ENCODE results near the gene DAPK2. TPM values are rescaled to one million over a fixed set of nuclear protein-coding genes. Genes with fewer than 3 reads are reported as not detected.

Gene DAPK2
- total RNA-seq, 1 experiment from 2014 or later = 1.4 TPM

- H4K20me1 ChIP-seq (ENCODE audit: low read length) = no peaks in the 10 kb centered on the region
- DNase-seq = no peak
- no peaks in the 10 kb centered on the region for H3K4me1 ChIP-seq (ENCODE audit: insufficient read depth, low read length)
- no peaks in the 10 kb centered on the region for H3K36me3 ChIP-seq (ENCODE audit: low read depth, low read length)
- intact Hi-C loops (cut with micrococcal nuclease) = no loop called here
- no peaks in the 10 kb centered on the region for H3K79me2 ChIP-seq (ENCODE audit: low read length)
- H3K9ac ChIP-seq (ENCODE audit: low read length) = no peak overlapping the region
- TF ChIP-seq EZH2 (IDR thresholded peaks at IDR 0.05; ENCODE audit: low read length, unreplicated experiment) (no peak), CTCF (conservative IDR thresholded peaks at IDR 0.05; ENCODE audit: low read depth, low read length) (no peak), EZH2phosphoT487 (IDR thresholded peaks at IDR 0.05; ENCODE audit: borderline replicate concordance, low read length) (no peak)
- ATAC-seq = no peak
- no peak overlapping the region for H3K4me2 ChIP-seq (ENCODE audit: low read length)
- no peak overlapping the region for H3K4me3 ChIP-seq (ENCODE audit: low read length)
- no peaks in the 10 kb centered on the region for H3F3A ChIP-seq (ENCODE audit: low read length, unreplicated experiment)
- H2AFZ ChIP-seq (ENCODE audit: low read length) = no peak overlapping the region
- ChIA-PET POLR2A (ENCODE audit: unreplicated experiment) (no interaction called here), CTCF (no interaction called here)
- BruUV-seq (replicated peaks) = no TSS peak
- no peak overlapping the region for H3K27ac ChIP-seq (ENCODE audit: low read length)
- no peaks in the 10 kb centered on the region for H3K27me3 ChIP-seq (ENCODE audit: low read length)
- H3K9me2 ChIP-seq (replicated peaks; ENCODE audit: low read length) = no peaks in the 10 kb centered on the region
- no peaks in the 10 kb centered on the region for H3K9me3 ChIP-seq (ENCODE audit: low read length)
These were observed 75.5 kb downstream of the DAPK2 start for GRCh38 chr15:63970621-63971426.

- ATAC-seq (no peak), DNase-seq (no peak)
- no peaks in the 10 kb centered on the region for H3K4me1 ChIP-seq (ENCODE audit: insufficient read depth, low read length)
- no peak overlapping the region for H3K9ac ChIP-seq (ENCODE audit: low read length)
- no peak for TF ChIP-seq CTCF (conservative IDR thresholded peaks at IDR 0.05; ENCODE audit: low read depth, low read length)
- no peak for TF ChIP-seq EZH2phosphoT487 (IDR thresholded peaks at IDR 0.05; ENCODE audit: borderline replicate concordance, low read length)
- TF ChIP-seq EZH2 (IDR thresholded peaks at IDR 0.05; ENCODE audit: low read length, unreplicated experiment) = no peak
- H4K20me1 ChIP-seq (ENCODE audit: low read length) = no peaks in the 10 kb centered on the region
- intact Hi-C loops (cut with micrococcal nuclease) = no loop called here
- no peaks in the 10 kb centered on the region for H3K36me3 ChIP-seq (ENCODE audit: low read depth, low read length)
- H3K9me2 ChIP-seq (replicated peaks; ENCODE audit: low read length) = no peaks in the 10 kb centered on the region
- H3K79me2 ChIP-seq (ENCODE audit: low read length) = no peaks in the 10 kb centered on the region
- no peak overlapping the region for H3K27ac ChIP-seq (ENCODE audit: low read length)
- BruUV-seq (replicated peaks) = no TSS peak
- H3K9me3 ChIP-seq (ENCODE audit: low read length) = no peaks in the 10 kb centered on the region
- H3K27me3 ChIP-seq (ENCODE audit: low read length) = no peaks in the 10 kb centered on the region
- H3K4me2 ChIP-seq (ENCODE audit: low read length) = no peak overlapping the region
- ChIA-PET CTCF (interaction anchor here (0.7 kb wide), 1 partner anchor 218 kb away, joined by 8 read pairs; no protein-coding TSS in a partner anchor), POLR2A (ENCODE audit: unreplicated experiment) (no interaction called here)
- H2AFZ ChIP-seq (ENCODE audit: low read length) = no peak overlapping the region
- H3F3A ChIP-seq (ENCODE audit: low read length, unreplicated experiment) = no peaks in the 10 kb centered on the region
- no peak overlapping the region for H3K4me3 ChIP-seq (ENCODE audit: low read length)
These were observed 76.4 kb downstream of the DAPK2 start for GRCh38 chr15:63969652-63970421.

GRCh38 chr15:63968700-63969099, 77.6 kb downstream of the DAPK2 start:
- H3K79me2 ChIP-seq (ENCODE audit: low read length) = no peaks in the 10 kb centered on the region
- no peaks in the 10 kb centered on the region for H3K4me1 ChIP-seq (ENCODE audit: insufficient read depth, low read length)
- no peaks in the 10 kb centered on the region for H3K9me3 ChIP-seq (ENCODE audit: low read length)
- DNase-seq (no peak), ATAC-seq (no peak)
- intact Hi-C loops (cut with micrococcal nuclease) = no loop called here
- no peak overlapping the region for H3K4me2 ChIP-seq (ENCODE audit: low read length)
- ChIA-PET POLR2A (ENCODE audit: unreplicated experiment) (no interaction called here), CTCF (no interaction called here)
- H2AFZ ChIP-seq (ENCODE audit: low read length) = no peak overlapping the region
- H3K9ac ChIP-seq (ENCODE audit: low read length) = no peak overlapping the region
- H3K9me2 ChIP-seq (replicated peaks; ENCODE audit: low read length) = no peaks in the 10 kb centered on the region
- no peak for TF ChIP-seq EZH2phosphoT487 (IDR thresholded peaks at IDR 0.05; ENCODE audit: borderline replicate concordance, low read length)
- TF ChIP-seq CTCF (conservative IDR thresholded peaks at IDR 0.05; ENCODE audit: low read depth, low read length) = no peak
- no peak for TF ChIP-seq EZH2 (IDR thresholded peaks at IDR 0.05; ENCODE audit: low read length, unreplicated experiment)
- H3F3A ChIP-seq (ENCODE audit: low read length, unreplicated experiment) = no peaks in the 10 kb centered on the region
- H3K36me3 ChIP-seq (ENCODE audit: low read depth, low read length) = no peaks in the 10 kb centered on the region
- H3K4me3 ChIP-seq (ENCODE audit: low read length) = no peak overlapping the region
- H4K20me1 ChIP-seq (ENCODE audit: low read length) = no peaks in the 10 kb centered on the region
- no peaks in the 10 kb centered on the region for H3K27me3 ChIP-seq (ENCODE audit: low read length)
- no peak overlapping the region for H3K27ac ChIP-seq (ENCODE audit: low read length)
- BruUV-seq (replicated peaks) = no TSS peak
